Mesenchymal stem cell (in vitro differentiated cells and primary cell): ENCODE results near the gene ADAMTSL1.

Experiments used
- DNase-seq: peaks from one replicate; pipeline ENCODE4 v3.0.0-alpha.2; 2013
- H2AFZ ChIP-seq: one replicate; pipeline ENCODE4 v1.6.1; 2013; ENCODE audit warnings: low read depth, mild to moderate bottlenecking, control low read depth, inconsistent platforms, low read length, moderate library complexity
- H2AK5ac ChIP-seq: 2 replicates; pipeline ENCODE4 v1.6.1; 2013; ENCODE audit warnings: low read length, moderate library complexity, mild to moderate bottlenecking, inconsistent platforms; ENCODE audit not compliant: severe bottlenecking
- H2BK120ac ChIP-seq: one replicate; pipeline ENCODE4 v1.6.1; 2013; ENCODE audit warnings: low read depth, mild to moderate bottlenecking, inconsistent platforms, low read length, moderate library complexity
- H2BK12ac ChIP-seq, 2 experiments: one replicate each; pipeline ENCODE4 v1.6.1; 2013; ENCODE audit warnings: inconsistent platforms in 2 of 2, low read length in 2 of 2, mild to moderate bottlenecking in 2 of 2, moderate library complexity in 2 of 2, control low read depth in 1 of 2
- H2BK15ac ChIP-seq: one replicate; pipeline ENCODE4 v1.6.1; 2013; ENCODE audit warnings: mild to moderate bottlenecking, low read depth, inconsistent platforms; ENCODE audit not compliant: poor library complexity, severe bottlenecking
- H2BK5ac ChIP-seq: 2 replicates; pipeline ENCODE4 v1.6.1; 2013; ENCODE audit warnings: low read depth, mild to moderate bottlenecking, low read length, control low read depth, inconsistent platforms; ENCODE audit not compliant: poor library complexity, severe bottlenecking
- H3K14ac ChIP-seq, 2 experiments: one replicate each; pipeline ENCODE4 v1.6.1; 2013; ENCODE audit warnings: inconsistent platforms in 2 of 2, low read length in 2 of 2, control low read depth in 1 of 2, mild to moderate bottlenecking in 1 of 2, moderate library complexity in 1 of 2
- H3K18ac ChIP-seq, 2 experiments: one replicate each; pipeline ENCODE4 v1.6.1; 2013; ENCODE audit warnings: inconsistent platforms in 2 of 2, low read length in 2 of 2, control low read depth in 1 of 2, low read depth in 1 of 2, mild to moderate bottlenecking in 1 of 2
- H3K23ac ChIP-seq, 2 experiments: one replicate each; pipeline ENCODE4 v1.6.1; 2013; ENCODE audit warnings: inconsistent platforms in 2 of 2, low read length in 2 of 2, mild to moderate bottlenecking in 2 of 2, moderate library complexity in 2 of 2, control low read depth in 1 of 2
- H3K27ac ChIP-seq: 2 replicates; pipeline ENCODE4 v1.5.1; 2013; ENCODE audit warnings: mild to moderate bottlenecking, moderate library complexity, low read length, control low read depth, inconsistent platforms; ENCODE audit not compliant: poor library complexity, severe bottlenecking
- H3K27me3 ChIP-seq, 2 experiments: 2 replicates each; pipeline versions ENCODE4 v1.6.1 to v1.7.0; 2013; ENCODE audit warnings: low read length in 2 of 2, mild to moderate bottlenecking in 2 of 2, moderate library complexity in 2 of 2, control low read depth in 1 of 2, inconsistent platforms in 1 of 2; ENCODE audit not compliant: control insufficient read depth in 1 of 2, insufficient read depth in 1 of 2
- H3K36me3 ChIP-seq, 2 experiments: 2 replicates each; pipeline versions ENCODE4 v1.6.1 to v1.7.0; 2013; ENCODE audit warnings: low read length in 2 of 2, control low read depth in 1 of 2, inconsistent platforms in 1 of 2, low read depth in 1 of 2, mild to moderate bottlenecking in 1 of 2; ENCODE audit not compliant: insufficient read depth in 2 of 2, control insufficient read depth in 1 of 2
- H3K4ac ChIP-seq, 2 experiments: one replicate each; pipeline ENCODE4 v1.6.1; 2013; ENCODE audit warnings: inconsistent platforms in 2 of 2, low read length in 2 of 2, mild to moderate bottlenecking in 2 of 2, moderate library complexity in 2 of 2, control low read depth in 1 of 2, low read depth in 1 of 2
- H3K4me1 ChIP-seq: 2 replicates; pipeline ENCODE4 v1.6.1; 2013; ENCODE audit warnings: low read depth, low read length, control low read depth; ENCODE audit not compliant: control insufficient read depth, insufficient read depth
- H3K4me2 ChIP-seq: 2 replicates; pipeline ENCODE4 v1.6.1; 2013; ENCODE audit warnings: low read length, mild to moderate bottlenecking, inconsistent platforms; ENCODE audit not compliant: poor library complexity, severe bottlenecking
- H3K4me3 ChIP-seq, 2 experiments: 2 replicates each; pipeline versions ENCODE4 v1.5.1 to v1.7.0; 2013; ENCODE audit warnings: low read length in 2 of 2, mild to moderate bottlenecking in 2 of 2, control low read depth in 1 of 2, low read depth in 1 of 2; ENCODE audit not compliant: insufficient read depth in 1 of 2
- H3K79me1 ChIP-seq: replicated peaks from 2 replicates; pipeline ENCODE4 v1.6.1; 2013; ENCODE audit warnings: mild to moderate bottlenecking, control low read depth, low read length, inconsistent platforms; ENCODE audit not compliant: poor library complexity, severe bottlenecking
- H3K9ac ChIP-seq: 2 replicates; pipeline ENCODE4 v1.7.0; 2013; ENCODE audit warnings: mild to moderate bottlenecking, low read length, moderate library complexity
- H3K9me3 ChIP-seq: 2 replicates; pipeline ENCODE4 v1.7.0; 2013; ENCODE audit warnings: mild to moderate bottlenecking, low read length; ENCODE audit not compliant: control insufficient read depth
- H4K8ac ChIP-seq: one replicate; pipeline ENCODE4 v1.6.1; 2013; ENCODE audit warnings: inconsistent platforms, mild to moderate bottlenecking, low read length, moderate library complexity
- H4K91ac ChIP-seq: one replicate; pipeline ENCODE4 v1.6.1; 2013; ENCODE audit warnings: mild to moderate bottlenecking, low read length, inconsistent platforms
- WGBS: methylation state at CpG from one replicate; pipeline ENCODE4 v1.1.7; 2013; ENCODE audit warnings: mixed read lengths; 5-methylcytosine and 5-hydroxymethylcytosine counted together

ADAMTSL1 gene

DNA sequence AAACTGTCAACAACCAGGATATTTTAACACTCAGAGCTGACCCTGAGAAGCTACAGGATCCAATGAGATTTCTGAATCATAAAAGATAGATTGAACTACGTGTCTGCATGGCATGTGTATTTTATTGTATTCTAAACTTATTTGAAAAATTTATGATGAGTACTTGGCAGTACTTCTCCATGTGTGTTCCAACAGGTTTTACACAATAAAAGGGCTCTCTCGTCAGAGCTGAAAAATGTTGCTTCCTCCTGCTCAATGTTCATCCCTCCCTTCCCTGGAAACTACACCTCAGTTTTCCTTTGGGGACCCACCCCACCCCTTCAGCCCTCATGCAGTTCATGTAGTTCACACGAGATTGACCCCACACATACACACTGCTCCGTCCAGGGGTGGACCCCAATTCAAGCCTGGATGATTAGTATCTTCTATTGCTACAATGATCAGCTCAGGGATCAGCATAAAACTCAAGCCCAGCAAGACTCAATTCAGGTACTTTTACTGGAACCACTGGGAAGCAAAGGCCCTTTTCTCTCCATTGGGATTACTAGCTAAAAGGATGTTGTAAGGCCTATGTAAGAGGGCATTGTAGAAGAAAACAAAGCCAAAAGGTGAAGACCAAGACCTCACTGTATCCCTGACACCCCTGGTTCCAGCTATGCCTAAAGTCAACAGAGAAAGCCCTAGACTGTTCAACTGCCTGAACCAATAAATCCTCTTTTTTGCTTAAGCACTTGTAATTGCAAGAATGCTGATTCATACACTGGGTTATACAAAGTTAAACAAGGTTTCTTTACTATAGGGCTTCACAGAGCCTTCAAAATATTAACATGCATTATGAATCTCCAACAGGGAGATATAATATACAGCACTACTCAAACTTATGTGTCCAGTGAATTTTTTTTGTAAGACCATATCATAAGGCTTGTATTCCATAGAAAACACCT, 446.5 kb downstream of the ADAMTSL1 start:
- H3K4me3 ChIP-seq, result no peak overlapping the region
- H3K14ac ChIP-seq, result no peak overlapping the region
- no peak overlapping the region for H4K8ac ChIP-seq
- no peaks in the 10 kb centered on the region for H3K79me1 ChIP-seq
- H3K4me1 ChIP-seq, result peaks cover 4% of the 10 kb centered on the region
- H3K9me3 ChIP-seq, result no peaks in the 10 kb centered on the region
- H3K9ac ChIP-seq, result no peak overlapping the region
- no peak overlapping the region for H2BK120ac ChIP-seq
- no peak overlapping the region for H2BK15ac ChIP-seq
- 67% methylated on average over 3 of the region's 4 CpGs for WGBS
- H2AFZ ChIP-seq, result no peak overlapping the region
- no peaks in the 10 kb centered on the region for H3K27me3 ChIP-seq
- no peak for DNase-seq
- H2AK5ac ChIP-seq, result no peak overlapping the region
- no peak overlapping the region for H3K18ac ChIP-seq
- no peak overlapping the region for H4K91ac ChIP-seq
- no peak overlapping the region for H3K4me2 ChIP-seq
- H3K4ac ChIP-seq, result no peak overlapping the region
- H3K23ac ChIP-seq, result no peak overlapping the region
- H2BK5ac ChIP-seq, result no peak overlapping the region
- H3K27ac ChIP-seq, result no peak overlapping the region
- H2BK12ac ChIP-seq, result no peak overlapping the region
- H3K36me3 ChIP-seq, result no peaks in the 10 kb centered on the region

DNA sequence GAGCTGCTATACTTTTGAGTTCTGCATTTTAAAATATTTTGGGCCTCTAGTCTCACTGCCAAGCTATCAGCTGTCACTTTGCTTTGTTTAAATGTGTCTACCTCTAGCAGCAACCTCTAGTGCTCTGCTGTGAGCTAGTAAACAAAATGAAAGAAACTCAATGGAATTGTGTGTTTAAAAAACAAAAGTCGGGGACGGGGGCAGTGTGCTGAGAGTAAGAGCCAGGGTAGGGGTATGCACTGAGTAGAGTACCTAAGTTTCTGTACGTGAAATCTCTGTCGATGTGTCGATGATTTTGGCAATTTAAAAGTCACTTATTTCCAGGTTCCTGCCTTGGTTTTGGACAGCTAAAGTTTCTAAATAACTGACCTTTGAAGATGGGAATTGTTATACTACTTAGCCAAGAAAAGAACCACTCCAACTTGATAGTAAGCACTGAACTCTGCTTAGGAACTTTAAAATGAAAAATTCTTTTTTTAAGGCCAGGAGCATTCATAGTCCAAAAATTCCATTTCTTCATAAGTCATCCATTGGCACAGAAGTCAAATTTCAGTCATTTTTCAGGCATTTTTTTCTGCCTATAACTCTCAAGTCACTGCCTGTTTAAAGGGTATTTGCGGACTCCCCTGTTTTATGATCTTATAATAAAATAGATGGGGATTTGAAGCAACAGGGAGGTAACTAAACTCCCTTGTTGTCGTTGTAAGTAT, 447.6 kb downstream of the ADAMTSL1 start:
- no peak for DNase-seq
- H3K4me1 ChIP-seq, result peaks cover 4% of the 10 kb centered on the region
- WGBS, result 77% methylated on average over 7 of the region's 7 CpGs

DNA sequence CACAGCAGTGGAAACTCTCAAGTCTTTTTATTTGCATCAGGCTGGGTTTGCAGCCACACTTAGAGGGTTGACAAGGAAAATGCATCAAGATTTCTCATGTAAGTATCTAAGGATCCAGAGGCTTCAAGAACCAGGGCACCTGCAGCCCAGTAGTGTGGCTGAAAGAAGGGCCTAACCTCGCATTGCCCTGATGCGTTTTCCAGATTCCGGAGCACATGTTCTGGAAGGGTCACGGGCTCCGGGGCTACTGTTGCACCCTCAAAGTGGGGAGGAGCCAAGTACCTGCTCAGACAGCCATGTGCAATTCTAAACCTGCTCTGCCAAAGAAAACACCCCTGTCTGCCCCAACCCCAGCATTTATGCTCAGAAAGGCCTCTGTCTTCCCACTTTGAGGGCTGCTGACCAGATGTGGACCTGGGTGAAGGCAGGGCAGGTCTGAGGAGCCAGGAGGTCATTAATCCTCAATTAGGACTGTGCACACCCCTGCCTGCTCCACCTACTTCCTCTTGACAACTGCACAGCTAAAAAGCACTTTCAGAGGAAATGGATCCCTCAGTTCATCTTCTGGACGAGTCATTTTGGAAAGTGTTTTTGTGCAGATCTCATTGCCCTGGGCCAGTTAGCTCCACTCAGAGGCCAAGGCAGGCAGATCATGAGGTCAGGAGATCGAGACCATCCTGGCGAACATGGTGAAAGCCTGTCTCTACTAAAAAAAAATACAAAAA, 448.4 kb downstream of the ADAMTSL1 start:
- Histone ChIP-seq H3K23ac (no peak overlapping the region), H2BK120ac (no peak overlapping the region), H2AFZ (no peak overlapping the region), H2BK12ac (no peak overlapping the region), H3K9me3 (no peaks in the 10 kb centered on the region), H2BK5ac (no peak overlapping the region), H3K14ac (no peak overlapping the region), H3K4ac (no peak overlapping the region), H4K8ac (no peak overlapping the region), H4K91ac (no peak overlapping the region), H3K18ac (no peak overlapping the region), H3K4me2 (no peak overlapping the region), H3K79me1 (no peaks in the 10 kb centered on the region), H3K36me3 (no peaks in the 10 kb centered on the region), H3K4me3 (no peak overlapping the region), H3K27ac (no peak overlapping the region), H2BK15ac (no peak overlapping the region), H3K9ac (peak overlapping the region; percentile 34), H2AK5ac (no peak overlapping the region), H3K4me1 (peaks cover 4% of the 10 kb centered on the region), H3K27me3 (no peaks in the 10 kb centered on the region)
- no peak for DNase-seq
- WGBS, result 72% methylated on average over 8 of the region's 8 CpGs

More for the DNA sequence above, 447.6 kb downstream of the ADAMTSL1 start:
- Histone ChIP-seq H3K18ac (no peak overlapping the region), H3K79me1 (no peaks in the 10 kb centered on the region), H3K36me3 (no peaks in the 10 kb centered on the region), H3K14ac (no peak overlapping the region), H3K9ac (peak overlapping the region; percentile 34), H3K27ac (no peak overlapping the region), H4K91ac (no peak overlapping the region), H3K9me3 (no peaks in the 10 kb centered on the region), H2AFZ (no peak overlapping the region), H2BK15ac (no peak overlapping the region), H3K27me3 (no peaks in the 10 kb centered on the region), H4K8ac (no peak overlapping the region), H3K4me2 (no peak overlapping the region), H3K4ac (no peak overlapping the region), H3K4me3 (no peak overlapping the region), H2BK12ac (no peak overlapping the region), H2BK120ac (no peak overlapping the region), H2AK5ac (no peak overlapping the region), H3K23ac (no peak overlapping the region), H2BK5ac (no peak overlapping the region)

DNA sequence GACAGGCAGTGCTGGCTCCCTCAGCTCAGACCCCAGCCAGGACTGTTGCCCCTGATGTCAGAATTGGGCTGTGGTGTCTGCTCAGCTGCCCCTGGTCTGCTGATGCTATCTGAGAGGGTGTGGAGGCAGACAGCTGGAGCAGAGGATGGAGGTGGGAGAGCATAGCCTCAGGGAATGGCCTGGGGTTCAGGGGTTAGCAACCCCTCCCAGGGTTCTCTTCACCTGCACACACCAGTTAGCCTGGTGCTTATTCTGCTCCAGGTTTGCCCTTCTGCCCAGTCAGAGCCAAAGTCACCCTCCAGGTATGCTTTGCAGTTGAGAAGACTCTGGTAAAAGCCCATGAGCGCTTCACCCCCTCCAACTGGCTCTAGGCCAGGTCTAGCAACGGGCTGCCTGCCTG, 449.2 kb downstream of the ADAMTSL1 start:
- H3K27me3 ChIP-seq, result no peaks in the 10 kb centered on the region
- H3K18ac ChIP-seq, result no peak overlapping the region
- no peaks in the 10 kb centered on the region for H3K9me3 ChIP-seq
- H3K79me1 ChIP-seq, result no peaks in the 10 kb centered on the region
- no peak overlapping the region for H3K9ac ChIP-seq
- no peak overlapping the region for H2AK5ac ChIP-seq
- H3K27ac ChIP-seq, result no peak overlapping the region
- H2BK5ac ChIP-seq, result no peak overlapping the region
- no peaks in the 10 kb centered on the region for H3K36me3 ChIP-seq
- H3K4me2 ChIP-seq, result no peak overlapping the region
- H3K14ac ChIP-seq, result no peak overlapping the region
- DNase-seq, result no peak
- no peak overlapping the region for H2BK12ac ChIP-seq
- H3K4me3 ChIP-seq, result no peak overlapping the region
- 67% methylated on average over 1 of the region's 2 CpGs for WGBS
- no peak overlapping the region for H4K8ac ChIP-seq
- H4K91ac ChIP-seq, result no peak overlapping the region
- H2AFZ ChIP-seq, result no peak overlapping the region
- H3K4ac ChIP-seq, result no peak overlapping the region
- H3K4me1 ChIP-seq, result peaks cover 4% of the 10 kb centered on the region
- no peak overlapping the region for H2BK120ac ChIP-seq
- H3K23ac ChIP-seq, result peak overlapping the region in 1 of 2 experiments; percentile 14
- no peak overlapping the region for H2BK15ac ChIP-seq
